A549 (cell line): Measurements from ENCODE around the gene ATP4A. TPM values are rescaled to one million over a fixed set of nuclear protein-coding genes. Genes with fewer than 3 reads are reported as not detected.

ENCODE experiments used
- ATAC-seq, 2 experiments: fragments of 200-7000 bp in 1 of 2; fragments of >200 bp in 1 of 2; cut with Nextera tagmentation in 1 of 2; cut with Tn5 transposase in 1 of 2; 3 replicates each; pipeline versions ENCODE4 v1.8.0 to v1.9.1; 2018 to 2020; ENCODE audit warnings: mild to moderate bottlenecking in 1 of 2, moderate library complexity in 1 of 2
- CTCF ChIA-PET: fragments of 300-600 bp; sonication (Branson Sonifier 250); formaldehyde crosslinking; extraction: SDS; loops from one replicate; lab custom pipeline; 2021; ENCODE audit warnings: antibody characterized with exemption, inconsistent platforms; lab: Yijun Ruan, JAX
- POLR2A ChIA-PET: fragments of 350-600 bp; formaldehyde crosslinking; extraction: SDS; loops from one replicate; lab custom pipeline; 2021; ENCODE audit warnings: antibody characterized with exemption, inconsistent platforms; lab: Yijun Ruan, JAX
- DNase-seq, 2 experiments: peaks; one replicate each; pipeline versions ENCODE4 v3.0.0 to v3.0.0-alpha.2; 2011 to 2016; ENCODE audit warnings: low read depth in 1 of 2, low spot score in 1 of 2
- FAIRE-seq: peaks from 2 replicates; lab custom pipeline; 2011; peaks lifted over from hg19 to GRCh38; lab: Jason Lieb, UNC
- H3K27ac ChIP-seq, 2 experiments: fragments of >200 bp; sonication (Bioruptor Twin); formaldehyde crosslinking; 3 replicates each; pipeline ENCODE4 v1.5.1; 2016 to 2017
- H3K4me1 ChIP-seq: fragments of >200 bp; sonication (Bioruptor Twin); formaldehyde crosslinking; 3 replicates; pipeline ENCODE4 v1.6.1; 2016
- H3K4me2 ChIP-seq: fragments of >200 bp; sonication (Bioruptor Twin); formaldehyde crosslinking; 3 replicates; pipeline ENCODE4 v1.6.1; 2016
- H3K4me3 ChIP-seq: fragments of >200 bp; sonication (Bioruptor Twin); formaldehyde crosslinking; 3 replicates; pipeline ENCODE4 v1.5.1; 2016
- H3K9me3 ChIP-seq: fragments of >200 bp; sonication (Bioruptor Twin); formaldehyde crosslinking; 3 replicates; pipeline ENCODE4 v1.6.1; 2016
- CBX8 ChIP-seq: fragments of 200-600 bp; sonication (generic); IDR thresholded peaks from 2 replicates; pipeline ENCODE4 v1.6.1; 2016
- CEBPB ChIP-seq, 2 experiments: fragments of >200 bp in 1 of 2; sonication (Bioruptor Twin) in 1 of 2; formaldehyde crosslinking in 1 of 2; IDR thresholded peaks; 2 replicates each; pipeline ENCODE4 v1.6.1; 2012 to 2016
- EP300 ChIP-seq, 2 experiments: fragments of >200 bp; sonication (Bioruptor Twin); formaldehyde crosslinking; IDR thresholded peaks; 2 replicates in 1 of 2; 3 replicates in 1 of 2; pipeline ENCODE4 v1.6.1; 2016 to 2017
- GATA3 ChIP-seq: IDR thresholded peaks from 2 replicates; pipeline ENCODE4 v1.6.1; 2012; ENCODE audit warnings: borderline replicate concordance
- HMGXB4 ChIP-seq: fragments of 250-450 bp; sonication (Bioruptor Pico); IDR thresholded peaks from 2 replicates; pipeline ENCODE4 v1.5.0; 2021; ENCODE audit warnings: mild to moderate bottlenecking, moderate library complexity, borderline replicate concordance
- HOXA7 ChIP-seq: fragments of 250-450 bp; sonication (Bioruptor Pico); IDR thresholded peaks from 2 replicates; pipeline ENCODE4 v1.5.0; 2020; ENCODE audit warnings: mild to moderate bottlenecking, moderate library complexity
- HOXB5 ChIP-seq: fragments of 250-450 bp; sonication (Bioruptor Pico); IDR thresholded peaks from 2 replicates; pipeline ENCODE4 v1.5.0; 2020; ENCODE audit warnings: mild to moderate bottlenecking, moderate library complexity
- JUN ChIP-seq, 2 experiments: fragments of >200 bp; sonication (Bioruptor Twin); formaldehyde crosslinking; IDR thresholded peaks; 2 replicates in 1 of 2; 3 replicates in 1 of 2; pipeline ENCODE4 v1.6.1; 2016 to 2017
- KDM1A ChIP-seq: fragments of 200-600 bp; sonication (generic); IDR thresholded peaks from 2 replicates; pipeline ENCODE4 v1.6.1; 2016; ENCODE audit warnings: low read depth, mild to moderate bottlenecking
- KDM5A ChIP-seq: fragments of 200-600 bp; sonication (generic); IDR thresholded peaks from 2 replicates; pipeline ENCODE4 v1.6.1; 2016; ENCODE audit warnings: antibody characterized with exemption, mild to moderate bottlenecking
- MAX ChIP-seq: IDR thresholded peaks from 2 replicates; pipeline ENCODE4 v1.6.1; 2012
- MAZ ChIP-seq: fragments of 150-350 bp; IDR thresholded peaks from 2 replicates; pipeline ENCODE4 v1.6.1; 2014; ENCODE audit warnings: antibody characterized with exemption, low read depth, low read length, borderline replicate concordance
- MYC ChIP-seq: IDR thresholded peaks from 2 replicates; pipeline ENCODE4 v1.6.1; 2012; ENCODE audit warnings: mild to moderate bottlenecking, inconsistent platforms, low read length, improper control_type of control experiment, borderline replicate concordance
- NR3C1 ChIP-seq: fragments of >200 bp; sonication (Bioruptor Twin); formaldehyde crosslinking; IDR thresholded peaks from 3 replicates; pipeline ENCODE4 v1.6.1; 2017
- RARB ChIP-seq: fragments of 250-450 bp; sonication (Bioruptor Pico); IDR thresholded peaks from 2 replicates; pipeline ENCODE4 v1.8.0; 2021; ENCODE audit warnings: mild to moderate bottlenecking, moderate library complexity
- RCOR1 ChIP-seq: fragments of 150-350 bp; IDR thresholded peaks from 2 replicates; pipeline ENCODE4 v1.6.1; 2014; ENCODE audit warnings: antibody characterized with exemption, low read length, low read depth
- RFX5 ChIP-seq: fragments of 450-650 bp; IDR thresholded peaks from 2 replicates; pipeline ENCODE4 v1.7.1; 2014; ENCODE audit warnings: antibody characterized with exemption, mild to moderate bottlenecking, moderate library complexity
- SREBF2 ChIP-seq: fragments of 450-650 bp; IDR thresholded peaks from 2 replicates; pipeline ENCODE4 v1.6.1; 2014; ENCODE audit warnings: mild to moderate bottlenecking, moderate library complexity
- ZC3H11A ChIP-seq: fragments of 450-650 bp; IDR thresholded peaks from 2 replicates; pipeline ENCODE4 v1.6.1; 2014; ENCODE audit warnings: antibody characterized with exemption, mild to moderate bottlenecking
- ZNF302 ChIP-seq: fragments of 250-450 bp; sonication (Bioruptor Pico); IDR thresholded peaks from 2 replicates; pipeline ENCODE4 v1.9.0; 2021; ENCODE audit warnings: inconsistent platforms, mild to moderate bottlenecking, moderate library complexity
- WGBS: methylation state at CpG from one replicate; pipeline ENCODE4 v1.1.6; 2017; ENCODE audit errors: missing lambda C conversion rate; 5-methylcytosine and 5-hydroxymethylcytosine counted together
- polyA plus RNA-seq, 4 experiments: library from polyadenylated mRNA; depleted of rRNA in 3 of 4; stranded (reverse); fragments of >200 nt; fragmentation: RNase III in 1 of 4; extraction: RNeasy Plus Mini Kit Qiagen cat#74134 plus additional on column Dnase treatment in 1 of 4; gene quantifications; 2 replicates in 3 of 4; 3 replicates in 1 of 4; pipeline ENCODE4 v1.2.3, GENCODE V29; 2011 to 2017

ATP4A gene
- polyA plus RNA-seq, 2 of the 4 experiments (the other 2 are of a cell fraction), result not detected

GRCh38 chr19:35534803-35535480 lies 28.5 kb downstream of the ATP4A start:
- Histone ChIP-seq H3K9me3 (no peaks in the 10 kb centered on the region), H3K4me3 (no peak overlapping the region)
- CTCF ChIA-PET, result interaction anchor here (0.6 to 4.6 kb wide), 10 partner anchors 9 to 562 kb away, joined by 3 to 27 read pairs (median 6); no protein-coding TSS in a partner anchor
- FAIRE-seq, result no peak
- TF ChIP-seq SREBF2, result no peak
- TF ChIP-seq HMGXB4 (CRISPR knock-in tag), result no peak
- TF ChIP-seq JUN (IDR thresholded peaks at IDR 0.05), result no peak
- TF ChIP-seq HOXA7, result no peak
- TF ChIP-seq KDM1A, result no peak
- TF ChIP-seq RCOR1, result no peak
- TF ChIP-seq HOXB5 (CRISPR knock-in tag), result no peak
- TF ChIP-seq GATA3, result no peak
- no peak for TF ChIP-seq CBX8
- no peak for TF ChIP-seq KDM5A
- TF ChIP-seq, all 56 proteins: peak for 0
- Histone ChIP-seq H3K4me1 (peaks cover 11% of the 10 kb centered on the region), H3K4me2 (no peak overlapping the region), H3K27ac (no peak overlapping the region)
- DNase-seq (no peak), ATAC-seq (peak; percentile 10 to 20; a peak in 4 of 6 replicates)
- 87% methylated on average over 9 of the region's 10 CpGs for WGBS
- POLR2A ChIA-PET, result interaction anchor here (1.2 to 1.7 kb wide), 2 partner anchors 23 to 24 kb away, joined by 3 to 9 read pairs; no protein-coding TSS in a partner anchor

- CTCF ChIA-PET, result interaction anchor here (1.1 to 4.6 kb wide), 7 partner anchors 10 to 39 kb away, joined by 3 to 27 read pairs (median 6); no protein-coding TSS in a partner anchor
- peak; percentile 66 to 76 for ATAC-seq
- Histone ChIP-seq H3K27ac (0 out of 6 replicates have a peak overlapping the region, but pooled peaks of 1 of the 2 experiments have one; percentile 4), H3K4me1 (peaks cover 11% of the 10 kb centered on the region), H3K4me2 (peak overlapping the region; percentile 55), H3K9me3 (no peaks in the 10 kb centered on the region), H3K4me3 (no peak overlapping the region)
- no peak for TF ChIP-seq MAX
- no peak for TF ChIP-seq ZNF302 (CRISPR knock-in tag)
- TF ChIP-seq MYC, result peak; percentile 47; the same call in 1 of the 2 replicates
- TF ChIP-seq MAZ, result no peak
- TF ChIP-seq HMGXB4 (CRISPR knock-in tag), result no peak
- no peak for TF ChIP-seq RARB
- no peak for FAIRE-seq
- DNase-seq, result peak in 1 of 2 experiments; percentile 73
- POLR2A ChIA-PET, result interaction anchor here (0.6 to 1.7 kb wide), 3 partner anchors 23 to 24 kb away, joined by 3 to 9 read pairs (median 3); no protein-coding TSS in a partner anchor
- WGBS, result 37% methylated on average over 30 of the region's 30 CpGs
Observed at GRCh38 chr19:35533822-35534392, 29.6 kb downstream of the ATP4A start.

DNA sequence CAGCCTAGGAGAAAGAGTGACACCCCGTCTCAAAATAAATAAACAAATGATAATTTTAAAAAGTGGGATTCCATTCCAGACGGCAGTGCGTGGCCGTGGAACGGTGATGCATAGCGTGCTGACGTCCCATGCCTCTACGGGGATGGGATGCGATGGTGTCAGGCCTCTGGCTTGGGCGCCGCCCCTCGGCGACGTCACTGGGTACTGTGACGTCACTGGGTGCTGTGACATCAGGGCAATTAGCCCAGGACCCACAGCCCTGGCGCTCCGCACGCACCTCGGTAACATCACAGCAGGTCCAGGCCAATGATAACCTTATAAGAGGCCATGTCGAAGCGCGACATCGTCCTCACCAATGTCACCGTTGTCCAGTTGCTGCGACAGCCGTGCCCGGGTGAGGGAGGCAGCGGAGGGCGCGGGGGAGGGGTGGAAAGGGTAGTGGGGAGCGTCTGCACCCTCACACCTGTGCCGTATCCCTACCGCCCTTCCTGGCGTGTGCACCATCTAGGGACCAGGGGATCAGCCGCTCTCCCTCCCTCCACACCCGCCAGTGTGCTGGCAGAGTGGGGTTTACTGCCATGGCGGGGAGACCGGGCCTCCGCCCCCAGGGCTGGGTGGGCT lies 30.1 kb downstream of the ATP4A start, which contains the start of gene GAPDHS:
GAPDHS (plus strand) TSS at position 256 of the 621 bp plus-strand sequence; CDS start at position 328, 72 bp downstream.
- POLR2A ChIA-PET, result interaction anchor here (0.6 kb wide), 1 partner anchor 24 kb away, joined by 3 read pairs; no protein-coding TSS in a partner anchor
- H3K4me2 ChIP-seq, result peak within 1 kb of the TSS; percentile 55
- no peak for TF ChIP-seq NR3C1
- no peak for TF ChIP-seq CEBPB (IDR thresholded peaks at IDR 0.05)
- 0 out of 5 replicates have a peak, but pooled peaks of 1 of the 2 experiments have one; percentile 10 for TF ChIP-seq JUN (IDR thresholded peaks at IDR 0.05)
- TF ChIP-seq ZC3H11A, result no peak
- no peak for TF ChIP-seq EP300 (IDR thresholded peaks at IDR 0.05)
- TF ChIP-seq RFX5, result 0 out of 2 replicates have a peak, but pooled peaks have one; percentile 30
- TF ChIP-seq HOXA7, result no peak
- TF ChIP-seq, all 56 proteins: peak for 2
- ATAC-seq, result peak; percentile 9 to 12; a peak in 5 of 6 replicates
- CTCF ChIA-PET, result interaction anchor here (1.1 to 2.8 kb wide), 3 partner anchors 9 to 23 kb away, joined by 3 to 24 read pairs (median 4); no protein-coding TSS in a partner anchor
- no peak for FAIRE-seq
- Histone ChIP-seq H3K4me3 (no peak within 1 kb of the TSS), H3K4me1 (peaks cover 12% of the 10 kb centered on the region), H3K9me3 (no peaks in the 10 kb centered on the region), H3K27ac (0 out of 6 replicates have a peak within 1 kb of the TSS, but pooled peaks of 1 of the 2 experiments have one; percentile 4)
- DNase-seq, result no peak
- 63% methylated on average over 39 of the region's 39 CpGs for WGBS
